Activated naive CD8-positive, alpha-beta T cell treated with anti-CD3 and anti-CD28 coated beads, Interleukin-2, amount 10 ng/mL, durations not matched to agents 7 days and 5 days (primary cell): ENCODE measurements around the gene SMG5. TPM values are rescaled to one million over a fixed set of nuclear protein-coding genes. Genes with fewer than 3 reads are reported as not detected.

ENCODE experiments used
- ATAC-seq: fragments of 150-1000 bp; cut with Tn5 transposase; one replicate; pipeline ENCODE4 v1.10.0; 2021; ENCODE audit warnings: low read depth, moderate library complexity
- POLR2A ChIA-PET: fragments of 350-600 bp; sonication (Branson Sonifier 250); formaldehyde crosslinking; loops from one replicate; lab custom pipeline; 2021; ENCODE audit warnings: antibody characterized with exemption; lab: Charles Lee
- DNase-seq: peaks from one replicate; pipeline ENCODE4 v3.0.0; 2021
- H3K27ac Mint-ChIP-seq: one replicate; pipeline ENCODE4 v1.8.0; 2022; ENCODE audit warnings: mild to moderate bottlenecking, mixed read lengths
- H3K27me3 Mint-ChIP-seq: one replicate; pipeline ENCODE4 v1.8.0; 2022; ENCODE audit warnings: mild to moderate bottlenecking, moderate library complexity, mixed read lengths
- H3K36me3 Mint-ChIP-seq: one replicate; pipeline ENCODE4 v1.8.0; 2021; ENCODE audit warnings: mild to moderate bottlenecking, mixed read lengths
- H3K4me1 Mint-ChIP-seq: one replicate; pipeline ENCODE4 v1.8.0; 2021; ENCODE audit warnings: mixed read lengths
- H3K4me3 Mint-ChIP-seq: one replicate; pipeline ENCODE4 v1.8.0; 2022; ENCODE audit warnings: mild to moderate bottlenecking, moderate library complexity, mixed read lengths
- H3K9me3 Mint-ChIP-seq: one replicate; pipeline ENCODE4 v1.8.0; 2021; ENCODE audit warnings: mixed read lengths
- total RNA-seq, 2 experiments: library from RNA; stranded (reverse); gene quantifications; one replicate each; pipeline ENCODE4 v1.2.3, GENCODE V29; 2021

Gene SMG5
- total RNA-seq, 2 experiments from 2014 or later = 72.3 to 76.4 TPM

- peaks cover 21% of the 10 kb centered on the region for H3K36me3 Mint-ChIP-seq
- no peaks in the 10 kb centered on the region for H3K27me3 Mint-ChIP-seq
- POLR2A ChIA-PET = interaction anchor here (2.0 to 3.5 kb wide), 6 partner anchors 8 to 68 kb away, joined by 11 to 55 read pairs (median 38); partner anchors contain the start of genes SEMA4A and SLC25A44
- peak overlapping the region; percentile 96 for H3K4me3 Mint-ChIP-seq
- H3K9me3 Mint-ChIP-seq = no peaks in the 10 kb centered on the region
- H3K27ac Mint-ChIP-seq = peak overlapping the region; percentile 84
- DNase-seq (no peak), ATAC-seq (no peak)
- peaks cover 33% of the 10 kb centered on the region for H3K4me1 Mint-ChIP-seq
Observed at GRCh38 chr1:156214024-156214748, 68.4 kb downstream of the SMG5 start.

GRCh38 chr1:156213644-156213966 is 69.0 kb downstream of the SMG5 start:
- Mint-ChIP-seq H3K9me3 (no peaks in the 10 kb centered on the region), H3K4me3 (peak overlapping the region; percentile 96), H3K27ac (peak overlapping the region; percentile 98), H3K4me1 (peaks cover 33% of the 10 kb centered on the region), H3K36me3 (peaks cover 25% of the 10 kb centered on the region), H3K27me3 (no peaks in the 10 kb centered on the region)
- no peak for DNase-seq
- POLR2A ChIA-PET = interaction anchor here (0.9 to 3.5 kb wide), 14 partner anchors 8 to 288 kb away, joined by 3 to 55 read pairs (median 8); partner anchors contain the start of genes SEMA4A, SLC25A44 and SMG5
- ATAC-seq = no peak

GRCh38 chr1:156212833-156213643 is 69.6 kb downstream of the SMG5 start, which contains the start of gene PMF1:
Gene PMF1 (plus strand): TSS chr1:156213007. CDS start chr1:156213016, 9 bp downstream.
- no peaks in the 10 kb centered on the region for H3K27me3 Mint-ChIP-seq
- no peaks in the 10 kb centered on the region for H3K9me3 Mint-ChIP-seq
- peak within 1 kb of the TSS; percentile 98 for H3K27ac Mint-ChIP-seq
- ATAC-seq (peak; percentile 97), DNase-seq (peak; percentile 98)
- POLR2A ChIA-PET = interaction anchor here (0.5 to 3.5 kb wide), 22 partner anchors 8 to 288 kb away, joined by 3 to 55 read pairs (median 6); partner anchors contain the start of genes MEX3A, SEMA4A, SLC25A44 and SMG5
- H3K4me1 Mint-ChIP-seq = peaks cover 30% of the 10 kb centered on the region
- H3K4me3 Mint-ChIP-seq = peak within 1 kb of the TSS; percentile 96
- peaks cover 27% of the 10 kb centered on the region for H3K36me3 Mint-ChIP-seq

GRCh38 chr1:156212130-156212529 is 70.5 kb downstream of the SMG5 start:
- ATAC-seq (no peak), DNase-seq (no peak)
- POLR2A ChIA-PET = interaction anchor here (0.6 to 3.5 kb wide), 15 partner anchors 9 to 305 kb away, joined by 3 to 55 read pairs (median 8); partner anchors contain the start of genes SEMA4A, SLC25A44 and SMG5
- H3K36me3 Mint-ChIP-seq = peaks cover 27% of the 10 kb centered on the region
- H3K4me1 Mint-ChIP-seq = peaks cover 25% of the 10 kb centered on the region
- H3K4me3 Mint-ChIP-seq = peak overlapping the region; percentile 96
- peak overlapping the region; percentile 98 for H3K27ac Mint-ChIP-seq
- no peaks in the 10 kb centered on the region for H3K27me3 Mint-ChIP-seq
- no peaks in the 10 kb centered on the region for H3K9me3 Mint-ChIP-seq

- POLR2A ChIA-PET = interaction anchor here (0.6 to 3.7 kb wide), 4 partner anchors 8 to 27 kb away, joined by 3 to 16 read pairs (median 3); no protein-coding TSS in a partner anchor
- H3K27ac Mint-ChIP-seq = peak overlapping the region; percentile 98
- H3K4me3 Mint-ChIP-seq = no peak overlapping the region
- H3K9me3 Mint-ChIP-seq = no peaks in the 10 kb centered on the region
- peaks cover 25% of the 10 kb centered on the region for H3K4me1 Mint-ChIP-seq
- ATAC-seq (no peak), DNase-seq (no peak)
- peaks cover 27% of the 10 kb centered on the region for H3K36me3 Mint-ChIP-seq
- no peaks in the 10 kb centered on the region for H3K27me3 Mint-ChIP-seq
Observed at GRCh38 chr1:156211243-156211642, 71.4 kb downstream of the SMG5 start.

GRCh38 chr1:156204686-156205085 is 77.9 kb downstream of the SMG5 start:
- H3K4me1 Mint-ChIP-seq = peaks cover 15% of the 10 kb centered on the region

GRCh38 chr1:156203331-156203730 is 79.3 kb downstream of the SMG5 start:
- peaks cover 24% of the 10 kb centered on the region for H3K4me1 Mint-ChIP-seq
- no peak overlapping the region for H3K27ac Mint-ChIP-seq
- H3K36me3 Mint-ChIP-seq = peaks cover 23% of the 10 kb centered on the region
- POLR2A ChIA-PET = interaction anchor here (1.3 to 1.5 kb wide), 2 partner anchors 10 to 21 kb away, joined by 3 to 5 read pairs; partner anchors contain the start of gene PMF1
- DNase-seq = no peak
- no peaks in the 10 kb centered on the region for H3K27me3 Mint-ChIP-seq
- no peak overlapping the region for H3K4me3 Mint-ChIP-seq
- H3K9me3 Mint-ChIP-seq = no peaks in the 10 kb centered on the region
- ATAC-seq = no peak

More at GRCh38 chr1:156204686-156205085, 77.9 kb downstream of the SMG5 start:
- no peak for DNase-seq
- H3K27me3 Mint-ChIP-seq = no peaks in the 10 kb centered on the region
- H3K27ac Mint-ChIP-seq = peak overlapping the region; percentile 32
- H3K36me3 Mint-ChIP-seq = peaks cover 28% of the 10 kb centered on the region
- no peaks in the 10 kb centered on the region for H3K9me3 Mint-ChIP-seq
- no peak overlapping the region for H3K4me3 Mint-ChIP-seq
- POLR2A ChIA-PET = interaction anchor here (1.0 kb wide), 1 partner anchor 8 kb away, joined by 4 read pairs; the partner anchor contains the start of gene PMF1
- ATAC-seq = no peak

GRCh38 chr1:156200044-156200443 is 82.6 kb downstream of the SMG5 start:
- ATAC-seq = no peak
- H3K27ac Mint-ChIP-seq = peak overlapping the region; percentile 92
- DNase-seq = peak; percentile 17
- peaks cover 27% of the 10 kb centered on the region for H3K36me3 Mint-ChIP-seq
- POLR2A ChIA-PET = interaction anchor here (0.5 to 5.3 kb wide), 4 partner anchors 11 to 361 kb away, joined by 3 to 53 read pairs (median 6); partner anchors contain the start of gene PMF1
- peak overlapping the region; percentile 23 for H3K4me3 Mint-ChIP-seq
- no peaks in the 10 kb centered on the region for H3K9me3 Mint-ChIP-seq
- no peaks in the 10 kb centered on the region for H3K27me3 Mint-ChIP-seq
- H3K4me1 Mint-ChIP-seq = peaks cover 44% of the 10 kb centered on the region

Other genes with a start within 250 kb of the SMG5 start
- gene UBQLN4, start 229.0 kb downstream of the SMG5 start, total RNA-seq = 10 to 100 TPM; 31.9 to 37.9 TPM
- 10 to 100 TPM; 50.9 to 52.6 TPM for gene LAMTOR2, start 228.0 kb downstream of the SMG5 start, total RNA-seq
- gene RAB25, start 221.7 kb downstream of the SMG5 start, total RNA-seq = under 1 TPM; 0.86 to 0.91 TPM
- gene MEX3A, start 200.4 kb downstream of the SMG5 start, total RNA-seq = under 1 TPM; 0.09 to 0.11 TPM
- 10 to 100 TPM; 11.7 to 13.0 TPM for gene LMNA, start 168.1 kb downstream of the SMG5 start, total RNA-seq
- 10 to 100 TPM in 1 of 2 experiments, 1 to 10 TPM in 1; 9.8 to 10.2 TPM for gene SEMA4A, start 129.2 kb downstream of the SMG5 start, total RNA-seq
- 10 to 100 TPM; 30.9 to 35.3 TPM for gene SLC25A44, start 88.7 kb downstream of the SMG5 start, total RNA-seq
- gene PMF1, start 69.8 kb downstream of the SMG5 start, total RNA-seq = 10 to 100 TPM; 66.2 to 71.2 TPM
- gene BGLAP, start 40.6 kb downstream of the SMG5 start, total RNA-seq = 1 to 10 TPM; 3.3 to 4.8 TPM
- gene PAQR6, start 34.8 kb downstream of the SMG5 start, total RNA-seq = 1 to 10 TPM; 7.0 TPM
- 10 to 100 TPM; 12.3 to 12.8 TPM for gene TMEM79, start 1.5 kb upstream of the SMG5 start, total RNA-seq
- gene GLMP, start 12.9 kb upstream of the SMG5 start, total RNA-seq = 10 to 100 TPM; 27.5 to 27.8 TPM
- gene VHLL, start 16.5 kb upstream of the SMG5 start, total RNA-seq = not detected
- 100 to 1,000 TPM; 163 to 165 TPM for gene CCT3, start 55.5 kb upstream of the SMG5 start, total RNA-seq
- gene TSACC, start 55.7 kb upstream of the SMG5 start, total RNA-seq = not detected
- gene RHBG, start 86.4 kb upstream of the SMG5 start, total RNA-seq = not detected
- gene MEF2D, start 217.9 kb upstream of the SMG5 start, total RNA-seq = 10 to 100 TPM; 52.4 to 54.4 TPM